ENCODE data around the gene USP35.

DNA sequence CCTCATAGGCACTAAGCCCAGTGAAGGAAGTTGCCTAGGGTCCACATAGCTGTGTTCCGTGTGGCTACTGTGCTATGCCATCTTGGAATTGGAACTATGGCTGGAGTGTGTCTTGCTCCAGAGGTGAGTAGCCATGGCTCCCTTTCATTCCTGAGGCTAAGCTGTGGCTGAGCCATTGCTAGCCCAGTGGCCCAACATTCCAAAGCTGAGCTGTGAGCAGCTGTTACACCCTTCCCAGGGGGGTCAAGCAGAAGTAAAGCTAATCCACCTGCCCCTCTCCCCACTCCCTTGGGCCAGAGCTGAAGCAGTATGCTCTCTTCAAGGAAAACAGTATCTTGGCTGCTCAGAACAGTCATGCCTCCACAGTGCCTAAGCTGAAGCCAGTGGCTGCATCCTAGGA is 51.1 kb downstream of the USP35 start:
- TF ChIP-seq, protein P1, sequence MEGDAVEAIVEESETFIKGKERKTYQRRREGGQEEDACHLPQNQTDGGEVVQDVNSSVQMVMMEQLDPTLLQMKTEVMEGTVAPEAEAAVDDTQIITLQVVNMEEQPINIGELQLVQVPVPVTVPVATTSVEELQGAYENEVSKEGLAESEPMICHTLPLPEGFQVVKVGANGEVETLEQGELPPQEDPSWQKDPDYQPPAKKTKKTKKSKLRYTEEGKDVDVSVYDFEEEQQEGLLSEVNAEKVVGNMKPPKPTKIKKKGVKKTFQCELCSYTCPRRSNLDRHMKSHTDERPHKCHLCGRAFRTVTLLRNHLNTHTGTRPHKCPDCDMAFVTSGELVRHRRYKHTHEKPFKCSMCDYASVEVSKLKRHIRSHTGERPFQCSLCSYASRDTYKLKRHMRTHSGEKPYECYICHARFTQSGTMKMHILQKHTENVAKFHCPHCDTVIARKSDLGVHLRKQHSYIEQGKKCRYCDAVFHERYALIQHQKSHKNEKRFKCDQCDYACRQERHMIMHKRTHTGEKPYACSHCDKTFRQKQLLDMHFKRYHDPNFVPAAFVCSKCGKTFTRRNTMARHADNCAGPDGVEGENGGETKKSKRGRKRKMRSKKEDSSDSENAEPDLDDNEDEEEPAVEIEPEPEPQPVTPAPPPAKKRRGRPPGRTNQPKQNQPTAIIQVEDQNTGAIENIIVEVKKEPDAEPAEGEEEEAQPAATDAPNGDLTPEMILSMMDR (IDR thresholded peaks at IDR 0.05), result no peak
- TF ChIP-seq, protein P2, sequence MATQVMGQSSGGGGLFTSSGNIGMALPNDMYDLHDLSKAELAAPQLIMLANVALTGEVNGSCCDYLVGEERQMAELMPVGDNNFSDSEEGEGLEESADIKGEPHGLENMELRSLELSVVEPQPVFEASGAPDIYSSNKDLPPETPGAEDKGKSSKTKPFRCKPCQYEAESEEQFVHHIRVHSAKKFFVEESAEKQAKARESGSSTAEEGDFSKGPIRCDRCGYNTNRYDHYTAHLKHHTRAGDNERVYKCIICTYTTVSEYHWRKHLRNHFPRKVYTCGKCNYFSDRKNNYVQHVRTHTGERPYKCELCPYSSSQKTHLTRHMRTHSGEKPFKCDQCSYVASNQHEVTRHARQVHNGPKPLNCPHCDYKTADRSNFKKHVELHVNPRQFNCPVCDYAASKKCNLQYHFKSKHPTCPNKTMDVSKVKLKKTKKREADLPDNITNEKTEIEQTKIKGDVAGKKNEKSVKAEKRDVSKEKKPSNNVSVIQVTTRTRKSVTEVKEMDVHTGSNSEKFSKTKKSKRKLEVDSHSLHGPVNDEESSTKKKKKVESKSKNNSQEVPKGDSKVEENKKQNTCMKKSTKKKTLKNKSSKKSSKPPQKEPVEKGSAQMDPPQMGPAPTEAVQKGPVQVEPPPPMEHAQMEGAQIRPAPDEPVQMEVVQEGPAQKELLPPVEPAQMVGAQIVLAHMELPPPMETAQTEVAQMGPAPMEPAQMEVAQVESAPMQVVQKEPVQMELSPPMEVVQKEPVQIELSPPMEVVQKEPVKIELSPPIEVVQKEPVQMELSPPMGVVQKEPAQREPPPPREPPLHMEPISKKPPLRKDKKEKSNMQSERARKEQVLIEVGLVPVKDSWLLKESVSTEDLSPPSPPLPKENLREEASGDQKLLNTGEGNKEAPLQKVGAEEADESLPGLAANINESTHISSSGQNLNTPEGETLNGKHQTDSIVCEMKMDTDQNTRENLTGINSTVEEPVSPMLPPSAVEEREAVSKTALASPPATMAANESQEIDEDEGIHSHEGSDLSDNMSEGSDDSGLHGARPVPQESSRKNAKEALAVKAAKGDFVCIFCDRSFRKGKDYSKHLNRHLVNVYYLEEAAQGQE (IDR thresholded peaks at IDR 0.05; ENCODE audit: insufficient read depth in 1 of 2, low read depth in 2 of 2, low read length in 1 of 2), result no peak

Measured in Panc1 (cell line).